ENCODE measurements around the gene SPRR5.

The SPRR5 gene

DNA sequence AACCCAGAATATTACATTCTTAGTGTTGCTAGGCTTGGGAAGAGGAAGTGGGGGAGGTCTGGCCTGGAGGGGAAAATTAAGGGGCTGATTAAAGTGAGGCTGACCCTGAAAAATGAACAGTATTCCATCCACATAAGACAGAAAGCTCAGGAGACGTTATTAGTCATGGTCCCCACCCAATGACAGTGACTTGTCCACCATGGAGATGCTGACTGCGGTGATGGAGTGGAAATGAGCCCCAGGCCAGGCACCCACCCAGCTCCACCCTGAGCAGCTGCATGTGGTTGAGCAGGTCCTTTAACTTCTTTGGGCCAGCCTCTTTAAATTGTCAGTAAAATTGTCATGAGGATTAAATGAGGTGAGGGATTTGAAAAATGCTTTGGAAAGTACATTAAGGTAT lies 22.0 kb downstream of the SPRR5 start:
- TF ChIP-seq, protein P1, sequence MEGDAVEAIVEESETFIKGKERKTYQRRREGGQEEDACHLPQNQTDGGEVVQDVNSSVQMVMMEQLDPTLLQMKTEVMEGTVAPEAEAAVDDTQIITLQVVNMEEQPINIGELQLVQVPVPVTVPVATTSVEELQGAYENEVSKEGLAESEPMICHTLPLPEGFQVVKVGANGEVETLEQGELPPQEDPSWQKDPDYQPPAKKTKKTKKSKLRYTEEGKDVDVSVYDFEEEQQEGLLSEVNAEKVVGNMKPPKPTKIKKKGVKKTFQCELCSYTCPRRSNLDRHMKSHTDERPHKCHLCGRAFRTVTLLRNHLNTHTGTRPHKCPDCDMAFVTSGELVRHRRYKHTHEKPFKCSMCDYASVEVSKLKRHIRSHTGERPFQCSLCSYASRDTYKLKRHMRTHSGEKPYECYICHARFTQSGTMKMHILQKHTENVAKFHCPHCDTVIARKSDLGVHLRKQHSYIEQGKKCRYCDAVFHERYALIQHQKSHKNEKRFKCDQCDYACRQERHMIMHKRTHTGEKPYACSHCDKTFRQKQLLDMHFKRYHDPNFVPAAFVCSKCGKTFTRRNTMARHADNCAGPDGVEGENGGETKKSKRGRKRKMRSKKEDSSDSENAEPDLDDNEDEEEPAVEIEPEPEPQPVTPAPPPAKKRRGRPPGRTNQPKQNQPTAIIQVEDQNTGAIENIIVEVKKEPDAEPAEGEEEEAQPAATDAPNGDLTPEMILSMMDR (IDR thresholded peaks at IDR 0.05), result no peak

DNA sequence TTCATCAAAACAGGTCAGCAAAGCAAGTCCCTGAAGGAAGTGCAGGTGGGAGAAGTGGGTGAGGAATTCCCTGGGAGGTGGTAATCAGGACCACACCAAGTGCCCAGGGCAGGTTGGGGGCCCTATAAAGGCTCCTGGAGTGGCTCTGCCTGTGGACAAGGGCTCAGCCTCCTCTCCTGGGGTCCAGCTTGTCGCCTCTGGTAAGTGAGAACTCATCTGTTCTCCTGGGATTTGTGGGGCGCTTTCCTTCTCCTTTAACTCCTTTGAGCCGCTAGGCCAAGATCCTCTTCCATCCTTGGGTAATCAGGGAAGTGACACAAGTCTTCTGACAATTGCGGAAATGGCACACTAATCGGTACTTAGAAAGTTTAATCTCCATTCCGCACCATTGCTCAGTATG lies 23.5 kb downstream of the SPRR5 start, which contains the start of gene SPRR4:
Gene SPRR4 (plus strand): TSS at position 154 of the 400 bp plus-strand sequence. CDS start 1,243 bp downstream, outside the sequence.
- TF ChIP-seq, protein P1 (IDR thresholded peaks at IDR 0.05), result no peak

DNA sequence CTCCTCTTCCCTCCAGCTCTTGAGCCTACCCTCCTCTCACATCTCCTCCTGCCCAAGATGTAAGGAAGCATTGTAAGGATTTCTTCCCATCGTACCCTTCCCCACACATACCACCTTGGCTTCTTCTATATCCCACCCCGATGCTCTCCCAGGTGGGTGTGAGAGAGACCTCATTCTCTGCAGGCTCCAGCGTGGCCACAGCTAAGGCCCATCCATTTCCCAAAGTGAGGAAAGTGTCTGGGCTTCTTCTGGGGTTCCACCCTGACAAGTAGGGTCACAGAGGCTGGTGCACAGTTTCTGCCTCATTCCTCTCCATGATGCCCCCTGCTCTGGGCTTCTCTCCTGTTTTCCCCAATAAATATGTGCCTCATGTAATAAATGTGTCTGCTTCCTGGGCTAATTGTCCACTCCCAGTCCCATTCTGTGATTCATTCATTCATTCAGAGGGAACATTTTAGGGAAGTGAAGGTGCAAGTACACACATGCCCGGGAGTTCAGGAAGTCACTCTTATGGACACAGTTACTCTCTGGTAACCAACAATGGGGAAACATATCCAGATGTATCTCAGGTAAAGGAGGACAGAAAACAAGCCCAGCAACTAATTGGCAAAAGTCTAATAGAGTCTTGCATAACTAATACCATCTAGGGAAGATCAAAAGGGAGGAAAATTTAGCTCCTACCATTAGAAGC lies 25.3 kb downstream of the SPRR5 start:
- TF ChIP-seq, protein P1 (IDR thresholded peaks at IDR 0.05), result no peak

GRCh38 chr1:152976688-152977087 lies 29.7 kb downstream of the SPRR5 start:
- TF ChIP-seq, protein P1 (IDR thresholded peaks at IDR 0.05), result no peak

DNA sequence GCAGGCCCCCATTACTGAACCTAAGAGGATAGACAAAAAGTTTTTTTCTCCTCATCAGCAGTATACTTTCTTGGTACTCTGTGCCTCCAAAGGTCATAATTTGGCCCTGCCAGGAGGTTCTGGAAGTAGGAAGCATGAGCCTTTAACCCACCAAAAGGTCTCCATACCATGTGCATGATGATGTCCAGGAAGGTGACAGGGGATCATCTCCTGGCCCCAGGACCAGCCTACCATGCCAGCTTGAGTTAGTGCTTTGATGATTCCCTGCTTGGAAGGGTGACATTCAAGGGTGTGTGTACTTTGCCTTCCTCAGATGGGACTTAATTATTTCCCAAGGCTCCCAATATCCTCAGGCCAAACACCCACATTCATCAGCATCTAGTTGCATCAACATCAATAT lies 30.6 kb downstream of the SPRR5 start:
- TF ChIP-seq, protein P1 (IDR thresholded peaks at IDR 0.05), result no peak

GRCh38 chr1:152980676-152981075 lies 33.7 kb downstream of the SPRR5 start:
- TF ChIP-seq, protein P1 (IDR thresholded peaks at IDR 0.05), result no peak

DNA sequence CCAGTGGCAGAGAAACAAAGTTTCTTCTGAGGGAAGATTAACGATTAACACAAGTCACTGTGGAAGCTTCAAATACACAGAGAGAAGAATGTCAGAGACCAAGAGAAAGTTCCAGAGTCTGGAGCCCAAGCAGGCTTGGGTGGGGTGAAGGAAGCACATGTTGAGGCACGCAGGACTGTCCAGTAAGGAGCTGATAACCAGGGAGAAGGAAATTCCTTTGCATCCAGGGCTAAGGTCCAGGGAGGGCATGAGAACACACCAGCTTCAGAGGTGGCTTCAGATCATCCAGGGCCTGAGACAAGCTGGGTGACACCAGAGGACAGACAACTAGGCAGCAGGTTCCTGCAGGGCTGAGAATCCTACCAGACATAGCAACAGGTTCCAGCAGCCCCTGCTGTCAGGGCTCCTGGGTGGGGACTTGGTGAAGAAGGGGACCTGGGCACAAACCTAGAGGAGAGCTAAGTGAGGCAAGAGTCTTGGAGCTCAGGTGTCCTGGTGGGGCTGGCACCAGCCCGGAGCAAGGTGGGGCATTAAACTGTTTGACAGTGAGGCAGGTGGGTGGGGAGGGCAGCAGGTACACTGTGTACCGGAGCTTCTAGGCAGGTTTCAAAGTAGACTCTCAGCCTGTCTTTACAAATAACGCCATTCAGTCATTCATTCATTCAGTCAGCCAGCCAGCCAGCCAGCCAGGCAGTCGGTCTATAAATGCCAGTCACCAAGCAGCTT lies 34.3 kb downstream of the SPRR5 start:
- TF ChIP-seq, protein P1 (IDR thresholded peaks at IDR 0.05), result no peak

All from LNCAP (cell line).